HepG2 (cell line): Measurements from ENCODE around the gene ATG9A. TPM values are rescaled to one million over a fixed set of nuclear protein-coding genes. Genes with fewer than 3 reads are reported as not detected.

Source experiments
- GABPB1 ChIP-seq: IDR thresholded peaks from 2 replicates; pipeline ENCODE4 v1.6.1; 2016; ENCODE audit warnings: mild to moderate bottlenecking, missing genetic modification reagents, moderate library complexity, missing compliant biosample characterization
- MIXL1 ChIP-seq: IDR thresholded peaks from 2 replicates; pipeline ENCODE4 v1.6.1; 2016
- NFYB ChIP-seq: sonication (generic); formaldehyde crosslinking; IDR thresholded peaks from 2 replicates; pipeline ENCODE4 v1.4.0; 2020; ENCODE audit warnings: missing genetic modification reagents
- SOX6 ChIP-seq, 2 experiments: fragments of 450-650 bp in 1 of 2; sonication (generic) in 1 of 2; formaldehyde crosslinking in 1 of 2; IDR thresholded peaks; 2 replicates each; pipeline versions ENCODE4 v1.4.0 to v1.6.1; 2017 to 2020; ENCODE audit warnings: antibody characterized with exemption in 1 of 2, mild to moderate bottlenecking in 1 of 2, missing genetic modification reagents in 1 of 2
- U2AF2 ChIP-seq: fragments of 200-400 bp; formaldehyde crosslinking; IDR thresholded peaks from 2 replicates; pipeline ENCODE4 v1.6.1; 2017; ENCODE audit warnings: low read depth, mild to moderate bottlenecking, low read length
- ZNF253 ChIP-seq: sonication (generic); formaldehyde crosslinking; IDR thresholded peaks from 2 replicates; pipeline ENCODE4 v1.8.0; 2022; ENCODE audit warnings: mild to moderate bottlenecking, missing genetic modification reagents, borderline replicate concordance
- ZNF383 ChIP-seq: sonication (generic); formaldehyde crosslinking; IDR thresholded peaks from 2 replicates; pipeline ENCODE4 v1.4.0; 2020; ENCODE audit warnings: missing genetic modification reagents, mild to moderate bottlenecking, borderline replicate concordance
- ZNF430 ChIP-seq: sonication (generic); formaldehyde crosslinking; IDR thresholded peaks from 2 replicates; pipeline ENCODE4 v1.9.0; 2021; ENCODE audit warnings: mild to moderate bottlenecking, missing genetic modification reagents
- ZNF546 ChIP-seq: sonication (generic); formaldehyde crosslinking; conservative IDR thresholded peaks from 2 replicates; pipeline ENCODE4 v1.8.1; 2023; ENCODE audit warnings: mild to moderate bottlenecking, missing genetic modification reagents
- ZNF547 ChIP-seq: sonication (generic); formaldehyde crosslinking; IDR thresholded peaks from 2 replicates; pipeline ENCODE4 v1.5.1; 2020; ENCODE audit warnings: mild to moderate bottlenecking, missing genetic modification reagents
- ZNF570 ChIP-seq: sonication (generic); formaldehyde crosslinking; IDR thresholded peaks from 2 replicates; pipeline ENCODE4 v1.4.0; 2020; ENCODE audit warnings: mild to moderate bottlenecking, missing genetic modification reagents, borderline replicate concordance
- ZNF598 ChIP-seq: sonication (generic); formaldehyde crosslinking; IDR thresholded peaks from 2 replicates; pipeline ENCODE4 v1.5.1; 2020; ENCODE audit warnings: mild to moderate bottlenecking, missing genetic modification reagents, borderline replicate concordance
- ZNF615 ChIP-seq: sonication (generic); formaldehyde crosslinking; IDR thresholded peaks from 2 replicates; pipeline ENCODE4 v1.5.0; 2020; ENCODE audit warnings: mild to moderate bottlenecking, missing genetic modification reagents, borderline replicate concordance
- ZNF644 ChIP-seq: IDR thresholded peaks from 2 replicates; pipeline ENCODE4 v1.6.1; 2016; ENCODE audit warnings: low read depth
- ZNF713 ChIP-seq: sonication (generic); formaldehyde crosslinking; IDR thresholded peaks from 2 replicates; pipeline ENCODE4 v1.4.0; 2020; ENCODE audit warnings: mild to moderate bottlenecking, missing genetic modification reagents
- polyA plus RNA-seq, 8 experiments: library from polyadenylated mRNA; depleted of rRNA in 3 of 8; stranded (reverse) in 7 of 8; unstranded in 1 of 8; fragments of >200 nt; fragmentation: Illumina TruSeq in 4 of 8; extraction: Trizol in 4 of 8; gene quantifications; 2 replicates each; pipeline versions ENCODE4 v1.2.1 to v1.2.3, GENCODE V29; 2011 to 2016; ENCODE audit warnings: low read depth in 4 of 8, missing spikeins in 1 of 8, mixed read lengths in 1 of 8; ENCODE audit not compliant: insufficient read depth in 1 of 8
- total RNA-seq, 5 experiments: library from RNA; depleted of rRNA; stranded (reverse); fragments of >200 nt; fragmentation: Illumina TruSeq; extraction: Trizol; gene quantifications; 2 replicates each; pipeline ENCODE4 v1.2.3, GENCODE V29; 2016; ENCODE audit warnings: low read depth in 1 of 5
- TF ChIP-seq, protein P1 (sequence below): sonication (generic); formaldehyde crosslinking; conservative IDR thresholded peaks from 2 replicates; pipeline ENCODE4 v1.5.0; 2020; ENCODE audit warnings: missing genetic modification reagents
- TF ChIP-seq, protein P2 (sequence below): sonication (generic); formaldehyde crosslinking; IDR thresholded peaks from 2 replicates; pipeline ENCODE4 v1.5.0; 2020; ENCODE audit warnings: missing genetic modification reagents
- TF ChIP-seq, protein P3 (sequence below): sonication (generic); formaldehyde crosslinking; IDR thresholded peaks from 2 replicates; pipeline ENCODE4 v1.5.0; 2020; ENCODE audit warnings: mild to moderate bottlenecking, missing genetic modification reagents, borderline replicate concordance
- TF ChIP-seq, protein P4 (sequence below): sonication (generic); IDR thresholded peaks from 2 replicates; pipeline ENCODE4 v1.6.1; 2016; ENCODE audit warnings: low read depth, borderline replicate concordance
- TF ChIP-seq, protein P5 (sequence below): sonication (generic); formaldehyde crosslinking; IDR thresholded peaks from 2 replicates; pipeline ENCODE4 v1.4.0; 2020; ENCODE audit warnings: low read depth, mild to moderate bottlenecking, missing genetic modification reagents

The ATG9A gene
- total and polyA plus RNA-seq, 2 of the 13 experiments (the other 11 are each of a cell fraction or from before 2014, with no cell fraction given), result 35.0 to 131 TPM

DNA sequence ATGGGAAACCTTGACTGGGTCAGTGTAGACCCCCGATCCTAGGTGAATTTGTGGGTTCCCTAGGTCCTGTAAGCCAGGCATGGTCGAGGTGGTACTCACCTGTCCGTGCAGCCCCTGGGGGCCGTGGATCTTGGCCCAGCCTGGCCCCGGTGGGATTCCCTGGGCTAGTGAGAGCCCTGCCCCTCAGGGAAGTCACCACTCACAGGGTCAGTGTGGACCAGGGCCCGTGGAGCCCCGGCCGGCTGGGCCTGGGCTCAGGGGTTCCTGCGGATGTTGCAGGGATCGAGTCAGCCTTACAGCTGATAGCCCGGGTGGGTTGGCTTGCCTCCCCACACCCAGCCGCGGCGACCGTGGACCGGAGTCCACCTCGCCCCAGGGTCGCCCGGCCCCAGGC lies 528 bp downstream of the ATG9A start (continued):
- TF ChIP-seq, protein P1, sequence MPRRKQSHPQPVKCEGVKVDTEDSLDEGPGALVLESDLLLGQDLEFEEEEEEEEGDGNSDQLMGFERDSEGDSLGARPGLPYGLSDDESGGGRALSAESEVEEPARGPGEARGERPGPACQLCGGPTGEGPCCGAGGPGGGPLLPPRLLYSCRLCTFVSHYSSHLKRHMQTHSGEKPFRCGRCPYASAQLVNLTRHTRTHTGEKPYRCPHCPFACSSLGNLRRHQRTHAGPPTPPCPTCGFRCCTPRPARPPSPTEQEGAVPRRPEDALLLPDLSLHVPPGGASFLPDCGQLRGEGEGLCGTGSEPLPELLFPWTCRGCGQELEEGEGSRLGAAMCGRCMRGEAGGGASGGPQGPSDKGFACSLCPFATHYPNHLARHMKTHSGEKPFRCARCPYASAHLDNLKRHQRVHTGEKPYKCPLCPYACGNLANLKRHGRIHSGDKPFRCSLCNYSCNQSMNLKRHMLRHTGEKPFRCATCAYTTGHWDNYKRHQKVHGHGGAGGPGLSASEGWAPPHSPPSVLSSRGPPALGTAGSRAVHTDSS (CRISPR knock-in tag), result no peak
- TF ChIP-seq, protein P2, sequence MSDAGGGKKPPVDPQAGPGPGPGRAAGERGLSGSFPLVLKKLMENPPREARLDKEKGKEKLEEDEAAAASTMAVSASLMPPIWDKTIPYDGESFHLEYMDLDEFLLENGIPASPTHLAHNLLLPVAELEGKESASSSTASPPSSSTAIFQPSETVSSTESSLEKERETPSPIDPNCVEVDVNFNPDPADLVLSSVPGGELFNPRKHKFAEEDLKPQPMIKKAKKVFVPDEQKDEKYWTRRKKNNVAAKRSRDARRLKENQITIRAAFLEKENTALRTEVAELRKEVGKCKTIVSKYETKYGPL, result no peak
- TF ChIP-seq ZNF598 (no peak), GABPB1 (CRISPR knock-in tag) (no peak), MIXL1 (CRISPR knock-in tag) (no peak), ZNF547 (no peak; the same call in 1 of the 2 replicates), ZNF546 (CRISPR knock-in tag) (no peak), ZNF644 (CRISPR knock-in tag) (no peak), NFYB (CRISPR knock-in tag) (no peak), ZNF570 (CRISPR knock-in tag) (no peak), ZNF253 (0 out of 2 replicates have a peak, but pooled peaks have one; percentile 12), ZNF615 (CRISPR knock-in tag) (peak; percentile 29; the same call in 1 of the 2 replicates), ZNF713 (no peak), U2AF2 (no peak), ZNF430 (CRISPR knock-in tag) (peak; percentile 6; the same call in 1 of the 2 replicates), ZNF383 (no peak), SOX6 (IDR thresholded peaks at IDR 0.05) (no peak), SOX6 (CRISPR knock-in tag; IDR thresholded peaks at IDR 0.05) (no peak)
- TF ChIP-seq, protein P3, sequence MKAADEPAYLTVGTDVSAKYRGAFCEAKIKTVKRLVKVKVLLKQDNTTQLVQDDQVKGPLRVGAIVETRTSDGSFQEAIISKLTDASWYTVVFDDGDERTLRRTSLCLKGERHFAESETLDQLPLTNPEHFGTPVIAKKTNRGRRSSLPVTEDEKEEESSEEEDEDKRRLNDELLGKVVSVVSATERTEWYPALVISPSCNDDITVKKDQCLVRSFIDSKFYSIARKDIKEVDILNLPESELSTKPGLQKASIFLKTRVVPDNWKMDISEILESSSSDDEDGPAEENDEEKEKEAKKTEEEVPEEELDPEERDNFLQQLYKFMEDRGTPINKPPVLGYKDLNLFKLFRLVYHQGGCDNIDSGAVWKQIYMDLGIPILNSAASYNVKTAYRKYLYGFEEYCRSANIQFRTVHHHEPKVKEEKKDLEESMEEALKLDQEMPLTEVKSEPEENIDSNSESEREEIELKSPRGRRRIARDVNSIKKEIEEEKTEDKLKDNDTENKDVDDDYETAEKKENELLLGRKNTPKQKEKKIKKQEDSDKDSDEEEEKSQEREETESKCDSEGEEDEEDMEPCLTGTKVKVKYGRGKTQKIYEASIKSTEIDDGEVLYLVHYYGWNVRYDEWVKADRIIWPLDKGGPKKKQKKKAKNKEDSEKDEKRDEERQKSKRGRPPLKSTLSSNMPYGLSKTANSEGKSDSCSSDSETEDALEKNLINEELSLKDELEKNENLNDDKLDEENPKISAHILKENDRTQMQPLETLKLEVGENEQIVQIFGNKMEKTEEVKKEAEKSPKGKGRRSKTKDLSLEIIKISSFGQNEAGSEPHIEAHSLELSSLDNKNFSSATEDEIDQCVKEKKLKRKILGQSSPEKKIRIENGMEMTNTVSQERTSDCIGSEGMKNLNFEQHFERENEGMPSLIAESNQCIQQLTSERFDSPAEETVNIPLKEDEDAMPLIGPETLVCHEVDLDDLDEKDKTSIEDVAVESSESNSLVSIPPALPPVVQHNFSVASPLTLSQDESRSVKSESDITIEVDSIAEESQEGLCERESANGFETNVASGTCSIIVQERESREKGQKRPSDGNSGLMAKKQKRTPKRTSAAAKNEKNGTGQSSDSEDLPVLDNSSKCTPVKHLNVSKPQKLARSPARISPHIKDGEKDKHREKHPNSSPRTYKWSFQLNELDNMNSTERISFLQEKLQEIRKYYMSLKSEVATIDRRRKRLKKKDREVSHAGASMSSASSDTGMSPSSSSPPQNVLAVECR, result no peak; the same call in 1 of the 2 replicates
- TF ChIP-seq, protein P4, sequence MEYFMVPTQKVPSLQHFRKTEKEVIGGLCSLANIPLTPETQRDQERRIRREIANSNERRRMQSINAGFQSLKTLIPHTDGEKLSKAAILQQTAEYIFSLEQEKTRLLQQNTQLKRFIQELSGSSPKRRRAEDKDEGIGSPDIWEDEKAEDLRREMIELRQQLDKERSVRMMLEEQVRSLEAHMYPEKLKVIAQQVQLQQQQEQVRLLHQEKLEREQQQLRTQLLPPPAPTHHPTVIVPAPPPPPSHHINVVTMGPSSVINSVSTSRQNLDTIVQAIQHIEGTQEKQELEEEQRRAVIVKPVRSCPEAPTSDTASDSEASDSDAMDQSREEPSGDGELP, result peak; percentile 63; the same call in 1 of the 2 replicates
- TF ChIP-seq, protein P5, sequence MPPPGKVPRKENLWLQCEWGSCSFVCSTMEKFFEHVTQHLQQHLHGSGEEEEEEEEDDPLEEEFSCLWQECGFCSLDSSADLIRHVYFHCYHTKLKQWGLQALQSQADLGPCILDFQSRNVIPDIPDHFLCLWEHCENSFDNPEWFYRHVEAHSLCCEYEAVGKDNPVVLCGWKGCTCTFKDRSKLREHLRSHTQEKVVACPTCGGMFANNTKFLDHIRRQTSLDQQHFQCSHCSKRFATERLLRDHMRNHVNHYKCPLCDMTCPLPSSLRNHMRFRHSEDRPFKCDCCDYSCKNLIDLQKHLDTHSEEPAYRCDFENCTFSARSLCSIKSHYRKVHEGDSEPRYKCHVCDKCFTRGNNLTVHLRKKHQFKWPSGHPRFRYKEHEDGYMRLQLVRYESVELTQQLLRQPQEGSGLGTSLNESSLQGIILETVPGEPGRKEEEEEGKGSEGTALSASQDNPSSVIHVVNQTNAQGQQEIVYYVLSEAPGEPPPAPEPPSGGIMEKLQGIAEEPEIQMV (CRISPR knock-in tag), result no peak
